CD8-positive, alpha-beta memory T cell (primary cell): ENCODE data around the gene HTRA3. TPM values are rescaled to one million over a fixed set of nuclear protein-coding genes. Genes with fewer than 3 reads are reported as not detected.

Source experiments
- CTCF ChIA-PET: fragments of 350-600 bp; sonication (Branson Sonifier 250); formaldehyde crosslinking; loops from one replicate; lab custom pipeline; 2021; ENCODE audit warnings: antibody characterized with exemption; lab: Charles Lee
- POLR2A ChIA-PET: fragments of 350-600 bp; sonication (Branson Sonifier 250); formaldehyde crosslinking; loops from one replicate; lab custom pipeline; 2021; ENCODE audit warnings: antibody characterized with exemption; lab: Charles Lee
- DNase-seq, 5 donors: peaks; one replicate each; pipeline versions ENCODE4 v3.0.0 to v3.0.0-alpha.2; 2020 to 2022; ENCODE audit warnings: mixed read lengths in 1 of 5
- H3K27ac ChIP-seq: one replicate; pipeline ENCODE4 v1.7.0; 2013; ENCODE audit warnings: low read depth, mild to moderate bottlenecking, low read length, moderate library complexity
- H3K27me3 ChIP-seq: 2 replicates; pipeline ENCODE4 v1.7.0; 2013; ENCODE audit warnings: low read length, mild to moderate bottlenecking; ENCODE audit not compliant: insufficient read depth, poor library complexity, severe bottlenecking
- H3K36me3 ChIP-seq: 2 replicates; pipeline ENCODE4 v1.7.0; 2013; ENCODE audit warnings: mild to moderate bottlenecking, low read length, moderate library complexity; ENCODE audit not compliant: insufficient read depth
- H3K4me1 ChIP-seq: 2 replicates; pipeline ENCODE4 v1.7.0; 2013; ENCODE audit warnings: mild to moderate bottlenecking, low read length, moderate library complexity; ENCODE audit not compliant: insufficient read depth
- H3K4me3 ChIP-seq: 2 replicates; pipeline ENCODE4 v1.7.0; 2013; ENCODE audit warnings: mild to moderate bottlenecking, low read length
- H3K9me3 ChIP-seq: 2 replicates; pipeline ENCODE4 v1.7.0; 2013; ENCODE audit warnings: mild to moderate bottlenecking, low read length
- H3K27ac Mint-ChIP-seq, 8 donors: one replicate each; pipeline ENCODE4 v1.8.0; 2020 to 2021; ENCODE audit warnings: mixed read lengths in 8 of 8, mild to moderate bottlenecking in 6 of 8, inconsistent platforms in 3 of 8, moderate library complexity in 3 of 8
- H3K27me3 Mint-ChIP-seq, 2 donors: one replicate each; pipeline ENCODE4 v1.8.0; 2020 to 2021; ENCODE audit warnings: mixed read lengths in 2 of 2, mild to moderate bottlenecking in 1 of 2, moderate library complexity in 1 of 2
- H3K36me3 Mint-ChIP-seq, 3 donors: one replicate each; pipeline ENCODE4 v1.8.0; 2020 to 2021; ENCODE audit warnings: mixed read lengths in 3 of 3, inconsistent platforms in 1 of 3, mild to moderate bottlenecking in 1 of 3
- H3K4me1 Mint-ChIP-seq, 3 donors: one replicate each; pipeline ENCODE4 v1.8.0; 2020 to 2021; ENCODE audit warnings: mixed read lengths in 3 of 3, inconsistent platforms in 1 of 3, mild to moderate bottlenecking in 1 of 3
- H3K4me3 Mint-ChIP-seq, 7 donors: one replicate each; pipeline ENCODE4 v1.8.0; 2020 to 2021; ENCODE audit warnings: mixed read lengths in 7 of 7, mild to moderate bottlenecking in 6 of 7, moderate library complexity in 4 of 7, inconsistent platforms in 2 of 7
- H3K9me3 Mint-ChIP-seq, 5 donors: one replicate each; pipeline ENCODE4 v1.8.0; 2020 to 2022; ENCODE audit warnings: mixed read lengths in 5 of 5, mild to moderate bottlenecking in 3 of 5, moderate library complexity in 2 of 5, inconsistent platforms in 1 of 5
- polyA plus RNA-seq: library from polyadenylated mRNA; unstranded; fragments of 300-500 nt; fragmentation: Illumina TruSeq; gene quantifications from one replicate; pipeline ENCODE4 v1.2.3, GENCODE V29; 2021
- total RNA-seq, 2 experiments: library from RNA; stranded (reverse); gene quantifications; one replicate each; pipeline ENCODE4 v1.2.3, GENCODE V29; 2021

The HTRA3 gene
- total and polyA plus RNA-seq, 3 experiments from 2014 or later, result not detected

GRCh38 chr4:8252301-8253173, 17.0 kb upstream of the HTRA3 start:
- no peaks in the 10 kb centered on the region for H3K9me3 Mint-ChIP-seq
- H3K4me1 Mint-ChIP-seq, result no peaks in the 10 kb centered on the region
- no peaks in the 10 kb centered on the region for H3K4me1 ChIP-seq
- H3K27me3 ChIP-seq, result no peaks in the 10 kb centered on the region
- H3K27me3 Mint-ChIP-seq, result no peaks in the 10 kb centered on the region
- ChIA-PET CTCF (interaction anchor here (0.7 to 1.2 kb wide), 2 partner anchors 10 kb away, joined by 3 read pairs; no protein-coding TSS in a partner anchor), POLR2A (no interaction called here)
- H3K4me3 Mint-ChIP-seq, result no peak overlapping the region
- no peak overlapping the region for H3K27ac ChIP-seq
- H3K9me3 ChIP-seq, result no peaks in the 10 kb centered on the region
- no peak for DNase-seq
- no peak overlapping the region for H3K4me3 ChIP-seq
- H3K27ac Mint-ChIP-seq, result peak overlapping the region in 1 of 8 donors; percentile 7
- H3K36me3 Mint-ChIP-seq, result no peaks in the 10 kb centered on the region
- H3K36me3 ChIP-seq, result no peaks in the 10 kb centered on the region

GRCh38 chr4:8254076-8254475, 15.5 kb upstream of the HTRA3 start:
- POLR2A ChIA-PET, result no interaction called here
- no peaks in the 10 kb centered on the region for H3K27me3 ChIP-seq
- Mint-ChIP-seq H3K4me3 (no peak overlapping the region), H3K9me3 (no peaks in the 10 kb centered on the region), H3K27ac (no peak overlapping the region), H3K27me3 (no peaks in the 10 kb centered on the region), H3K4me1 (no peaks in the 10 kb centered on the region), H3K36me3 (no peaks in the 10 kb centered on the region)
- H3K27ac ChIP-seq, result no peak overlapping the region
- DNase-seq, result no peak
- no peak overlapping the region for H3K4me3 ChIP-seq
- CTCF ChIA-PET, result interaction anchor here (1.2 kb wide), 1 partner anchor 12 kb away, joined by 3 read pairs; no protein-coding TSS in a partner anchor
- no peaks in the 10 kb centered on the region for H3K9me3 ChIP-seq
- H3K36me3 ChIP-seq, result no peaks in the 10 kb centered on the region
- no peaks in the 10 kb centered on the region for H3K4me1 ChIP-seq

- H3K36me3 Mint-ChIP-seq, result no peaks in the 10 kb centered on the region
- H3K9me3 ChIP-seq, result no peaks in the 10 kb centered on the region
- no peaks in the 10 kb centered on the region for H3K4me1 ChIP-seq
- no peaks in the 10 kb centered on the region for H3K36me3 ChIP-seq
- no peak overlapping the region for H3K4me3 ChIP-seq
- CTCF ChIA-PET, result no interaction called here
- DNase-seq, result no peak
- H3K27me3 ChIP-seq, result no peaks in the 10 kb centered on the region
- no peaks in the 10 kb centered on the region for H3K4me1 Mint-ChIP-seq
- H3K27me3 Mint-ChIP-seq, result peaks cover 0 to 8% of the 10 kb centered on the region in 2 donors
- POLR2A ChIA-PET, result no interaction called here
- no peaks in the 10 kb centered on the region for H3K9me3 Mint-ChIP-seq
- H3K27ac ChIP-seq, result no peak overlapping the region
- H3K4me3 Mint-ChIP-seq, result no peak overlapping the region
- no peak overlapping the region for H3K27ac Mint-ChIP-seq
Observed at GRCh38 chr4:8255698-8256441, 13.7 kb upstream of the HTRA3 start.

- Mint-ChIP-seq H3K36me3 (no peaks in the 10 kb centered on the region), H3K27ac (no peak overlapping the region), H3K9me3 (no peaks in the 10 kb centered on the region), H3K4me1 (no peaks in the 10 kb centered on the region), H3K27me3 (peaks cover 0 to 14% of the 10 kb centered on the region in 2 donors), H3K4me3 (no peak overlapping the region)
- Histone ChIP-seq H3K36me3 (no peaks in the 10 kb centered on the region), H3K27ac (no peak overlapping the region), H3K4me1 (no peaks in the 10 kb centered on the region), H3K9me3 (no peaks in the 10 kb centered on the region), H3K27me3 (no peaks in the 10 kb centered on the region), H3K4me3 (no peak overlapping the region)
- ChIA-PET CTCF (no interaction called here), POLR2A (no interaction called here)
- no peak for DNase-seq
Observed at GRCh38 chr4:8257854-8258253, 11.7 kb upstream of the HTRA3 start.

- Histone ChIP-seq H3K9me3 (no peaks in the 10 kb centered on the region), H3K4me3 (no peak overlapping the region), H3K4me1 (no peaks in the 10 kb centered on the region), H3K36me3 (no peaks in the 10 kb centered on the region), H3K27me3 (no peaks in the 10 kb centered on the region), H3K27ac (no peak overlapping the region)
- CTCF ChIA-PET, result no interaction called here
- Mint-ChIP-seq H3K4me3 (no peak overlapping the region), H3K4me1 (no peaks in the 10 kb centered on the region), H3K36me3 (no peaks in the 10 kb centered on the region), H3K9me3 (no peaks in the 10 kb centered on the region), H3K27ac (peak overlapping the region in 1 of 8 donors; percentile 38), H3K27me3 (peaks cover 1 to 16% of the 10 kb centered on the region in 2 donors)
- POLR2A ChIA-PET, result no interaction called here
- DNase-seq, result no peak
Observed at GRCh38 chr4:8258552-8259212, 10.9 kb upstream of the HTRA3 start.

GRCh38 chr4:8259743-8260430, 9.7 kb upstream of the HTRA3 start:
- Histone ChIP-seq H3K9me3 (no peaks in the 10 kb centered on the region), H3K36me3 (no peaks in the 10 kb centered on the region), H3K4me1 (no peaks in the 10 kb centered on the region), H3K27me3 (no peaks in the 10 kb centered on the region), H3K27ac (no peak overlapping the region), H3K4me3 (no peak overlapping the region)
- H3K36me3 Mint-ChIP-seq, result no peaks in the 10 kb centered on the region
- DNase-seq, result no peak
- H3K9me3 Mint-ChIP-seq, result no peaks in the 10 kb centered on the region
- POLR2A ChIA-PET, result no interaction called here
- H3K27me3 Mint-ChIP-seq, result peaks cover 1 to 20% of the 10 kb centered on the region in 2 donors
- no peak overlapping the region for H3K4me3 Mint-ChIP-seq
- H3K27ac Mint-ChIP-seq, result no peak overlapping the region
- no peaks in the 10 kb centered on the region for H3K4me1 Mint-ChIP-seq
- CTCF ChIA-PET, result no interaction called here

GRCh38 chr4:8260656-8261111, 8.9 kb upstream of the HTRA3 start:
- CTCF ChIA-PET, result no interaction called here
- Mint-ChIP-seq H3K4me3 (no peak overlapping the region), H3K36me3 (no peaks in the 10 kb centered on the region), H3K27me3 (peaks cover 1 to 20% of the 10 kb centered on the region in 2 donors), H3K9me3 (no peaks in the 10 kb centered on the region), H3K27ac (no peak overlapping the region), H3K4me1 (no peaks in the 10 kb centered on the region)
- Histone ChIP-seq H3K27me3 (no peaks in the 10 kb centered on the region), H3K9me3 (no peaks in the 10 kb centered on the region), H3K36me3 (no peaks in the 10 kb centered on the region), H3K4me3 (no peak overlapping the region), H3K4me1 (no peaks in the 10 kb centered on the region), H3K27ac (no peak overlapping the region)
- POLR2A ChIA-PET, result no interaction called here
- no peak for DNase-seq
